Common myeloid progenitor, CD34-positive (primary cell): Measurements from ENCODE around the gene INO80.
"Not testable (repeated sequence)": the region's sequence is repeated elsewhere in the genome, so short reads cannot be mapped to it uniquely, and the experiment has no call there.

ENCODE experiments used
- CTCF ChIA-PET: fragments of 350-600 bp; sonication (Branson Sonifier 250); formaldehyde crosslinking; loops from one replicate; lab custom pipeline; 2021; ENCODE audit warnings: antibody characterized with exemption; lab: Charles Lee
- POLR2A ChIA-PET: fragments of 350-600 bp; sonication (Branson Sonifier 250); formaldehyde crosslinking; loops from one replicate; lab custom pipeline; 2021; ENCODE audit warnings: antibody characterized with exemption; lab: Charles Lee
- DNase-seq, 3 donors: peaks; one replicate each; pipeline versions ENCODE4 v3.0.0 to v3.0.0-alpha.2; 2013
- H3K27ac ChIP-seq, 2 experiments: 1 replicate in 1 of 2; 2 replicates in 1 of 2; pipeline ENCODE4 v1.7.0; 2013; ENCODE audit warnings: inconsistent platforms in 2 of 2, low read length in 2 of 2, mild to moderate bottlenecking in 2 of 2, low read depth in 1 of 2, moderate library complexity in 1 of 2; ENCODE audit not compliant: severe bottlenecking in 2 of 2, insufficient read depth in 1 of 2, poor library complexity in 1 of 2
- H3K27me3 ChIP-seq, 5 experiments: replicated peaks in 2 of 5; 1 replicate in 3 of 5; 2 replicates in 2 of 5; pipeline versions ENCODE4 v1.6.1 to v1.7.0; 2013; ENCODE audit warnings: low read length in 4 of 5, mild to moderate bottlenecking in 2 of 5, moderate library complexity in 2 of 5, inconsistent platforms in 1 of 5; ENCODE audit not compliant: insufficient read depth in 5 of 5, control insufficient read depth in 4 of 5
- H3K36me3 ChIP-seq, 4 experiments: 1 replicate in 2 of 4; 2 replicates in 2 of 4; pipeline versions ENCODE4 v1.6.1 to v1.7.0; 2013; ENCODE audit warnings: low read length in 3 of 4, control low read depth in 1 of 4, mild to moderate bottlenecking in 1 of 4; ENCODE audit not compliant: control insufficient read depth in 4 of 4, insufficient read depth in 4 of 4
- H3K4me1 ChIP-seq, 4 experiments: 1 replicate in 3 of 4; 2 replicates in 1 of 4; pipeline versions ENCODE4 v1.6.1 to v1.7.1; 2013; ENCODE audit warnings: low read length in 3 of 4, mild to moderate bottlenecking in 3 of 4, control low read depth in 1 of 4, inconsistent platforms in 1 of 4, moderate library complexity in 1 of 4; ENCODE audit not compliant: control insufficient read depth in 4 of 4, insufficient read depth in 4 of 4; ENCODE audit errors: control extremely low read depth in 1 of 4
- H3K4me3 ChIP-seq, 7 experiments: 1 replicate in 4 of 7; 2 replicates in 3 of 7; pipeline versions ENCODE4 v1.5.1 to v1.7.0; 2013; ENCODE audit warnings: mild to moderate bottlenecking in 7 of 7, low read length in 6 of 7, moderate library complexity in 6 of 7, inconsistent platforms in 2 of 7, low read depth in 2 of 7, control low read depth in 1 of 7; ENCODE audit not compliant: insufficient read depth in 4 of 7, control insufficient read depth in 1 of 7; ENCODE audit errors: extremely low read depth in 1 of 7
- H3K9me3 ChIP-seq, 5 experiments: 1 replicate in 4 of 5; 2 replicates in 1 of 5; pipeline versions ENCODE4 v1.6.1 to v1.7.1; 2013; ENCODE audit warnings: low read length in 4 of 5, mild to moderate bottlenecking in 2 of 5, inconsistent platforms in 1 of 5, low read depth in 1 of 5, moderate library complexity in 1 of 5; ENCODE audit not compliant: control insufficient read depth in 4 of 5, insufficient read depth in 2 of 5; ENCODE audit errors: control extremely low read depth in 1 of 5
- WGBS: methylation state at CpG from one replicate; pipeline ENCODE4 v1.1.5; 2013; ENCODE audit not compliant: insufficient coverage; 5-methylcytosine and 5-hydroxymethylcytosine counted together

The INO80 gene

DNA sequence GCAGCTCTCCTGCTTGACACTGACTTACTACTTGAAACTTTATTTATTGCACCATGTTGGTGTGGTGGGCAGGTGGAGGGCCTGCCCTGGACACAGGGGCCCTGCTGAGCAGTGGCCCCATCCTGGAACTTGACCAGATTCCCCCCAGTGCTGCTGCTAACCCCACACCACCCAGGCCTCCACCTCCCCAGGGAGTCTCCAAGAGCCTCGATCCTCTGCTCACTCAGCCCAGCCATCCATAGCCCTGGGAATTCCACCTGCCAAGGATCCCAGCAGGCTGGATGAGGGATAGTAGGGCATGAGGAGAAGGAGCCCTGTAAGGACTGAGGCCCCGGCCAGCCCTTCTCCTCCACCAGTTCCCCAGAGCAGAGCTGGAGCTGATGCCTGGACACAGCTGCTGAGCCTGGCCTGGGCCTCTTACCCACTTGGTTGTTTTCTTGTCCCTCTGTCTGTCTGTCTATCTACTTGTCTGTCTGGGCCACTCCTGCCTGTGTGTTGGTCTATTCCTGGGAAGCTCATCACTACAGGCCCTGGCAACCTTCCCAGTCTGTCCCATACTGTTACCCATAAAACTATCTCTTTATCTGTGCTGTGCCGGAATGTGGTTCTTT is 160.0 kb downstream of the INO80 start:
- POLR2A ChIA-PET = no interaction called here

DNA sequence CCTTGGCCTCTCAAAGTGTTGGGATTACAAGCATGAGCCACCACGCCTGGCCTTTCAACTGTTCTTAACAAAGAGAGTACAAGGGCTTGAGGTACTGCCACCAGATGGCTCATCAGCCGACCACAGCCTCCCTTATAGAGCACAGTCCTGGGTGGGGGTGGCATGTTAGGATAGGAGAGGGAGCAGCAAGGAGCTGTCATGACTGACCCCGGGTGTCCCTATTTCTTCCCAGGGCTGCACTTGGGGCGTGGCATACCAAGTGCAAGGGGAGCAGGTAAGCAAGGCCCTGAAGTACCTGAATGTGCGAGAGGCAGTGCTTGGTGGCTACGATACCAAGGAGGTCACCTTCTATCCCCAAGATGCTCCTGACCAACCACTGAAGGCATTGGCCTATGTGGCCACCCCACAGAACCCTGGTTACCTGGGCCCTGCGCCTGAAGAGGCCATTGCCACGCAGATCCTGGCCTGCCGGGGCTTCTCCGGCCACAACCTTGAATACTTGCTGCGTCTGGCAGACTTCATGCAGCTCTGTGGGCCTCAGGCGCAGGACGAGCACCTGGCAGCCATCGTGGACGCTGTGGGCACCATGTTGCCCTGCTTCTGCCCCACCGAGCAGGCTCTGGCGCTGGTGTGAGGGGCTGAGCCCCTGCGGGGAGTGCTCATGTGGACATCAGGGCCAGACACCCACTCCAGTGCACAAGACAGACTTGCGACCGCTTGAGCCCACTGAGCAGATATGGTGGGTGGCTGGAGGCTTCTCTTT is 160.8 kb downstream of the INO80 start:
- Histone ChIP-seq H3K27ac (no peak overlapping the region), H3K4me1 (peaks cover 0 to 29% (median 28%) of the 10 kb centered on the region in 4 experiments), H3K27me3 (peaks cover 0 to 8% (median 0%) of the 10 kb centered on the region in 5 experiments), H3K36me3 (no peaks in the 10 kb centered on the region), H3K9me3 (no peaks in the 10 kb centered on the region), H3K4me3 (no peak overlapping the region)
- WGBS = 90% methylated on average over 17 of the region's 20 CpGs
- ChIA-PET POLR2A (interaction anchor here (1.6 kb wide), 1 partner anchor 14 kb away, joined by 3 read pairs; no protein-coding TSS in a partner anchor), CTCF (interaction anchor here (1.2 to 7.0 kb wide), 5 partner anchors 8 to 49 kb away, joined by 3 to 46 read pairs (median 7); no protein-coding TSS in a partner anchor)
- DNase-seq = no peak

More for the DNA sequence above, 160.0 kb downstream of the INO80 start:
- H3K4me3 ChIP-seq = no peak overlapping the region
- H3K27ac ChIP-seq = no peak overlapping the region
- no peak for DNase-seq
- peaks cover 0 to 8% (median 0%) of the 10 kb centered on the region in 5 experiments for H3K27me3 ChIP-seq
- H3K4me1 ChIP-seq = peaks cover 0 to 30% (median 28%) of the 10 kb centered on the region in 4 experiments
- H3K36me3 ChIP-seq = no peaks in the 10 kb centered on the region
- no peaks in the 10 kb centered on the region for H3K9me3 ChIP-seq
- 88% methylated on average over 1 of the region's 3 CpGs for WGBS
- CTCF ChIA-PET = interaction anchor here (1.8 kb wide), 1 partner anchor 14 kb away, joined by 5 read pairs; no protein-coding TSS in a partner anchor

DNA sequence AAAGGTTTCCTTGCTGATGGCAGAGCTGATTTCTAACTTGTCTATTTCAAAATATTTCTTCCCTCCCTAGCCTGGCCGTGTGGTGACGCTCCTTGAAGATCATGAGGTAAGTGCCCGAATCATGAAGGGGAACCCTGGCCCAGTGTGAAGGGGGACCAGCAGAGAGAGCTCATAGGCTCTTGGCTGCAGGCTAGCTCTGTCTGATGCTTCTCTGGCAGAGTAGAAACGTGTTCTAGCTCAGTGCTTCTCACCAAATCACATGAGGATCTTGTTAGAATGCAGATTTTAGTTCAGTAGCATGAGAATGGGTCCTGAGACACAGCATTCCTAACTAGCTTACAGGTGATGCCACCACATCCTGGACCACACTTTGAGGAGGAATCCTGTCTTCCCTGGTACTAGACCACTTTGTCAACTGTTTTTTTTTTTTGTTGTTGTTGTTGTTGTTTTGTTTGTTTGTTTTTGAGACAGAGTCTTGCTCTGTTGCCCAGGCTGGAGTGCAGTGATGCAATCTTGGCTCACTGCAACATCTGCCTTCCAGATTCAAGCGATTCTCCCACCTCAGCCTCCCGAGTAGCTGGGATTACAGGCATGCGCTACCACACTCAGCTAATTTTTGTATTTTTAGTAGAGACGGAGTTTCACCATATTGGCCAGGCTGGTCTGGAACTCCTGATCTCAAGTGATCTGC is 161.8 kb downstream of the INO80 start:
- CTCF ChIA-PET = interaction anchor here (1.2 to 7.0 kb wide), 5 partner anchors 9 to 48 kb away, joined by 3 to 46 read pairs (median 14); no protein-coding TSS in a partner anchor

DNA sequence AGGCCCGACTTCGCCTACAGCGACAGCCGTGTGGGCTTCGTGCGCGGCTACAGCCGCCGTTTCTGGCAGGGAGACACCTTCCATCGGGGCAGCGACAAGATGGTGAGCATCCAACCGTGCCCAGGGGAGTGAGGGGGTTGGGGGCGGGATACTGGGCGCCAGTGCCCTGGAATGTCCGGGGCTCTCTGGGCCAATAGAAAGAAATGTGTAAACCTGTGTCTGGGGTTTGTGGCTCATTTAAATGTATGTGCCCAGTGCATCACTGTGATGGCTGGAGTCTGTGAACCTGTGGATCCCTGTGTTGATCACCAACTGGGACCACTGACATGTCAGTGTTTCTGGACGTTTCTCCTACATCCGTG is 162.4 kb downstream of the INO80 start:
- CTCF ChIA-PET = interaction anchor here (1.0 to 7.0 kb wide), 5 partner anchors 8 to 48 kb away, joined by 3 to 46 read pairs (median 14); no protein-coding TSS in a partner anchor
- Histone ChIP-seq H3K36me3 (no peaks in the 10 kb centered on the region), H3K4me1 (peaks cover 0 to 26% (median 19%) of the 10 kb centered on the region in 4 experiments), H3K9me3 (no peaks in the 10 kb centered on the region), H3K27me3 (peaks cover 0 to 8% (median 0%) of the 10 kb centered on the region in 5 experiments), H3K27ac (no peak overlapping the region), H3K4me3 (peak overlapping the region; percentile 38 to 83 (median 63))
- no peak for DNase-seq
- 20% methylated on average over 10 of the region's 17 CpGs for WGBS
- POLR2A ChIA-PET = interaction anchor here (0.6 to 1.2 kb wide), 3 partner anchors 12 to 126 kb away, joined by 3 to 5 read pairs (median 4); no protein-coding TSS in a partner anchor

More for the DNA sequence above, 161.8 kb downstream of the INO80 start:
- H3K36me3 ChIP-seq, H3K27me3 ChIP-seq, H3K9me3 ChIP-seq, DNase-seq, H3K27ac ChIP-seq: not testable (repeated sequence)
- 74% methylated on average over 7 of the region's 8 CpGs for whole genome bisulfite sequencing
- Histone ChIP-seq H3K4me3 (peak overlapping the region in 2 of 7 experiments; percentile 70 to 83), H3K4me1 (peaks cover 0 to 23% (median 19%) of the 10 kb centered on the region in 4 experiments)
- POLR2A ChIA-PET = interaction anchor here (0.6 to 1.6 kb wide), 4 partner anchors 11 to 126 kb away, joined by 3 to 5 read pairs (median 4); no protein-coding TSS in a partner anchor

DNA sequence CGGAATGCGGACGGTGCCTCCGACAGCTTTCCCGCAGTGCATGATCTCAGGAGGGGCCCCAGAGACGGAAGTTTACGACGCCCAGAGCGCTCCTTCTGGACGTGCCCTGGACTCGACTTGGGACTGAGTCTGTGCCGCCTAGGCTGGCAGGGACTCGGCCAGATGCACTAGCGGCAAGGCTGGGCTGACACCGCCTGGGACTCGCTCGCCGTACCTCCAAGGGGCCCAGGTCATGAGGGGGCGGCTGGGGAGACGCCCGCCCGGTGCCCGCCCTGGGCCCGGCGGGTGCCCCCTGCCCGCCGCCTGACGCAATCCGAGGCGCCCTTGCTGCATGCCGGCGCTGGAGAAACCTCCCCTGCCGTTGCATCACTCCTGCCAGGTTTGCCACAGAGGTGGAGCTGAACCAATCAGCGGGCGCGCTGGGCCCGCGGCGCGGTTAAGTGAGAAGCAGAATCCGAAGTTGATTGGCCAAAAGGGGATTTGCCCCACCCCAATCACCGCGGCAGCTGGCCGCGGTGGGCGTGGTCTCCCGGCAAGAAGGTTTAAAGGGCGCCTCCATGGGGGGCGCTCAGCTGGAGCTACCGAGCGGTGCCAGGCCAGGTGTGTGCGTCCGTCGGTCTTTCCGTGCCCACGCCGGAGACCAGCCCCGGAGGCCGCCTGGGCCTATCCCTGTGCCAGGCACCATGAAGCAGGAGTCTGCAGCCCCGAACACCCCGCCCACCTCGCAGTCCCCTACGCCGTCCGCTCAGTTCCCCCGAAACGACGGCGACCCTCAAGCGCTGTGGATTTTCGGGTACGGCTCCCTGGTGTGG is 163.0 kb downstream of the INO80 start, which contains the start of gene CHAC1:
Gene CHAC1 (plus strand): TSS at position 571 of the 812 bp plus-strand sequence. CDS start 113 bp downstream, at position 684.
- H3K27ac ChIP-seq = peak within 1 kb of the TSS in 1 of 2 experiments; percentile 74
- under 1% methylated on average over 64 of the region's 72 CpGs for WGBS
- no peaks in the 10 kb centered on the region for H3K9me3 ChIP-seq
- H3K36me3 ChIP-seq = no peaks in the 10 kb centered on the region
- POLR2A ChIA-PET = no interaction called here
- CTCF ChIA-PET = interaction anchor here (1.0 to 7.0 kb wide), 6 partner anchors 9 to 65 kb away, joined by 3 to 46 read pairs (median 8); no protein-coding TSS in a partner anchor
- H3K4me3 ChIP-seq = peak within 1 kb of the TSS; percentile 38 to 83 (median 63)
- peaks cover 0 to 8% (median 0%) of the 10 kb centered on the region in 5 experiments for H3K27me3 ChIP-seq
- peak; percentile 86 to 94 (median 94) for DNase-seq
- peaks cover 0 to 26% (median 19%) of the 10 kb centered on the region in 4 experiments for H3K4me1 ChIP-seq
